Gastrocnemius medialis (tissue), 4 donors: ENCODE results near the gene DCDC1.

Experiments
- POLR2A ChIP-seq, 2 donors: fragments of 450-650 bp; IDR thresholded peaks; one replicate each; pipeline ENCODE4 v1.6.1; 2017; ENCODE audit warnings: antibody characterized with exemption in 2 of 2, mild to moderate bottlenecking in 2 of 2, moderate library complexity in 2 of 2
- TF ChIP-seq, protein P1 (sequence below), 5 experiments: fragments of 450-650 bp in 3 of 5; fragments of 200-600 bp in 2 of 5; sonication (generic) in 2 of 5; IDR thresholded peaks in 4 of 5; conservative IDR thresholded peaks in 1 of 5; 1 replicate in 4 of 5; 2 replicates in 1 of 5; pipeline ENCODE4 v1.5.1; 2016 to 2019; ENCODE audit warnings: antibody characterized with exemption in 5 of 5, mild to moderate bottlenecking in 3 of 5, moderate library complexity in 3 of 5

DNA sequence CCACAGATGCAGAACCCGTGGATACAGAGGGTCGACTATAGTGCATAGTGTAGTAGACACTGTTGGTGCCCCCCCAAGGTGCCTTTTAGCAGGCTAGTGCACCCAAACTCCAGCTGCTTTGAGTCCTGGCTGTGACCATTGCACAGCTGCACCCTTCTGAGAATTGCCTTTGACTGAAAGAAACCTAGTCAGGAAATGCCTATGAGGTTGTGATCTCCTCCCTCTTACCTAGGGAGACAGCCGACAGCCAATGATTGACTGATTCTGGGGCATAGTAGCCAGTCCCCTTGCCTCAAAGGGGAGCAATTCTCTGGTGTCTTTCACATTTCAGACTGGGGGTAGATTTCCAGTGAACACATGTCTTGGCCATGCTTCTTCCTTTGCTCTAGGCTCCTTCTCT lies 74.2 kb downstream of the DCDC1 start:
- TF ChIP-seq, protein P1, sequence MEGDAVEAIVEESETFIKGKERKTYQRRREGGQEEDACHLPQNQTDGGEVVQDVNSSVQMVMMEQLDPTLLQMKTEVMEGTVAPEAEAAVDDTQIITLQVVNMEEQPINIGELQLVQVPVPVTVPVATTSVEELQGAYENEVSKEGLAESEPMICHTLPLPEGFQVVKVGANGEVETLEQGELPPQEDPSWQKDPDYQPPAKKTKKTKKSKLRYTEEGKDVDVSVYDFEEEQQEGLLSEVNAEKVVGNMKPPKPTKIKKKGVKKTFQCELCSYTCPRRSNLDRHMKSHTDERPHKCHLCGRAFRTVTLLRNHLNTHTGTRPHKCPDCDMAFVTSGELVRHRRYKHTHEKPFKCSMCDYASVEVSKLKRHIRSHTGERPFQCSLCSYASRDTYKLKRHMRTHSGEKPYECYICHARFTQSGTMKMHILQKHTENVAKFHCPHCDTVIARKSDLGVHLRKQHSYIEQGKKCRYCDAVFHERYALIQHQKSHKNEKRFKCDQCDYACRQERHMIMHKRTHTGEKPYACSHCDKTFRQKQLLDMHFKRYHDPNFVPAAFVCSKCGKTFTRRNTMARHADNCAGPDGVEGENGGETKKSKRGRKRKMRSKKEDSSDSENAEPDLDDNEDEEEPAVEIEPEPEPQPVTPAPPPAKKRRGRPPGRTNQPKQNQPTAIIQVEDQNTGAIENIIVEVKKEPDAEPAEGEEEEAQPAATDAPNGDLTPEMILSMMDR (IDR thresholded peaks at IDR 0.05 in 4 of 5, conservative IDR thresholded peaks at IDR 0.05 in 1 of 5): no peak
- no peak for TF ChIP-seq POLR2A (IDR thresholded peaks at IDR 0.05)
